Common myeloid progenitor, CD34-positive (primary cell): Measurements from ENCODE around the gene MYLK.

Experiments used
- CTCF ChIA-PET: fragments of 350-600 bp; sonication (Branson Sonifier 250); formaldehyde crosslinking; loops from one replicate; lab custom pipeline; 2021; ENCODE audit warnings: antibody characterized with exemption; lab: Charles Lee
- POLR2A ChIA-PET: fragments of 350-600 bp; sonication (Branson Sonifier 250); formaldehyde crosslinking; loops from one replicate; lab custom pipeline; 2021; ENCODE audit warnings: antibody characterized with exemption; lab: Charles Lee
- DNase-seq, 3 donors: peaks; one replicate each; pipeline versions ENCODE4 v3.0.0 to v3.0.0-alpha.2; 2013
- H3K27ac ChIP-seq, 2 experiments: 1 replicate in 1 of 2; 2 replicates in 1 of 2; pipeline ENCODE4 v1.7.0; 2013; ENCODE audit warnings: inconsistent platforms in 2 of 2, low read length in 2 of 2, mild to moderate bottlenecking in 2 of 2, low read depth in 1 of 2, moderate library complexity in 1 of 2; ENCODE audit not compliant: severe bottlenecking in 2 of 2, insufficient read depth in 1 of 2, poor library complexity in 1 of 2
- H3K27me3 ChIP-seq, 5 experiments: replicated peaks in 2 of 5; 1 replicate in 3 of 5; 2 replicates in 2 of 5; pipeline versions ENCODE4 v1.6.1 to v1.7.0; 2013; ENCODE audit warnings: low read length in 4 of 5, mild to moderate bottlenecking in 2 of 5, moderate library complexity in 2 of 5, inconsistent platforms in 1 of 5; ENCODE audit not compliant: insufficient read depth in 5 of 5, control insufficient read depth in 4 of 5
- H3K36me3 ChIP-seq, 4 experiments: 1 replicate in 2 of 4; 2 replicates in 2 of 4; pipeline versions ENCODE4 v1.6.1 to v1.7.0; 2013; ENCODE audit warnings: low read length in 3 of 4, control low read depth in 1 of 4, mild to moderate bottlenecking in 1 of 4; ENCODE audit not compliant: control insufficient read depth in 4 of 4, insufficient read depth in 4 of 4
- H3K4me1 ChIP-seq, 4 experiments: 1 replicate in 3 of 4; 2 replicates in 1 of 4; pipeline versions ENCODE4 v1.6.1 to v1.7.1; 2013; ENCODE audit warnings: low read length in 3 of 4, mild to moderate bottlenecking in 3 of 4, control low read depth in 1 of 4, inconsistent platforms in 1 of 4, moderate library complexity in 1 of 4; ENCODE audit not compliant: control insufficient read depth in 4 of 4, insufficient read depth in 4 of 4; ENCODE audit errors: control extremely low read depth in 1 of 4
- H3K4me3 ChIP-seq, 7 experiments: 1 replicate in 4 of 7; 2 replicates in 3 of 7; pipeline versions ENCODE4 v1.5.1 to v1.7.0; 2013; ENCODE audit warnings: mild to moderate bottlenecking in 7 of 7, low read length in 6 of 7, moderate library complexity in 6 of 7, inconsistent platforms in 2 of 7, low read depth in 2 of 7, control low read depth in 1 of 7; ENCODE audit not compliant: insufficient read depth in 4 of 7, control insufficient read depth in 1 of 7; ENCODE audit errors: extremely low read depth in 1 of 7
- H3K9me3 ChIP-seq, 5 experiments: 1 replicate in 4 of 5; 2 replicates in 1 of 5; pipeline versions ENCODE4 v1.6.1 to v1.7.1; 2013; ENCODE audit warnings: low read length in 4 of 5, mild to moderate bottlenecking in 2 of 5, inconsistent platforms in 1 of 5, low read depth in 1 of 5, moderate library complexity in 1 of 5; ENCODE audit not compliant: control insufficient read depth in 4 of 5, insufficient read depth in 2 of 5; ENCODE audit errors: control extremely low read depth in 1 of 5
- WGBS: methylation state at CpG from one replicate; pipeline ENCODE4 v1.1.5; 2013; ENCODE audit not compliant: insufficient coverage; 5-methylcytosine and 5-hydroxymethylcytosine counted together

Gene MYLK

DNA sequence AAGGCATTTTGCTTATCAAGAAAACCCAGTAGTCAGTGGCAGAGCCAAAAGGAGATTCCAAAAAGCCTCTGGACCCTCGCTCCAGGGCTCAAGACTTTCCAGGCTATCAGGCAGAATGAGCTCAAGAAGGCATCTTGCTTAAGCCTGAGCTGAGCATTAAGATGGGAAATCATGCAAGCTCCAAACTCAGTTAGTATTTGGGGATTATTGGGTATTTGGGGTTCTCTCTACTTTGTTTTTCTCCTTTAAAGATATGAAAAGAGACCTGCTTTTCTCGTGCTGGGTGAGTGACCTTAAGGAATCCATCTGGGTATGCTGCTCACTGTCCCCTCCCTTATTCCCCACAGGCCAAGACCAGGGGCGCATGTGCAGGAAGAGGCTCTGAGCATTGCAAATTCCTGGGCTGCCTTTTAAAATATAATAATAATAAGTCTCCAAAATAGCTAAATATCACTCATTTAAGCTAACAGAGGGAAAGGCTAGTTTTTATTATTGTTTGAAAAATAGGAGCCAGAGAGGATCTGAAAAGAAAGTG is 223.9 kb downstream of the MYLK start:
- DNase-seq: no peak
- ChIA-PET POLR2A (no interaction called here), CTCF (interaction anchor here (1.1 to 23.3 kb wide), 8 partner anchors 8 to 66 kb away, joined by 3 to 611 read pairs (median 7); no protein-coding TSS in a partner anchor)
- Histone ChIP-seq H3K36me3 (peaks cover 0 to 9% (median 2%) of the 10 kb centered on the region in 4 experiments), H3K27ac (no peak overlapping the region), H3K4me1 (peaks cover 0 to 3% (median 0%) of the 10 kb centered on the region in 4 experiments), H3K9me3 (no peaks in the 10 kb centered on the region), H3K4me3 (no peak overlapping the region), H3K27me3 (no peaks in the 10 kb centered on the region)
- WGBS: 100% methylated on average over 1 of the region's 3 CpGs

DNA sequence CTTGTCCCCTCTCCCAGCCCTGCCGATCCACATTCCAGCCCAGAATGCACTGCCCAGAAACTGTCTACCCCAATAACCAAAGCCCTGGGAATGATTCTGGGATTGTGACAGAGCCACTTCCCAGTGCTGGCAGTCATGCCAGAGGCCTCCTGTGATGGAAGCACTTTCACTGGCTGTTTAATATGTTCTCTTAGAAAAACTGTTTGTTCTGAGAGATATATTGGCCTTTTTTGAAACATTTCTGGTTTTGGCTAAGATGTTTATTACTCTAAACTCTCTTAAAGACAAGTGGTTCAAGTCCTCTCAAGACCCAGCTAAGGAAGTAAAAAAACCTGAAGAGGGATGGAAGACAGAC is 225.3 kb downstream of the MYLK start:
- ChIA-PET CTCF (interaction anchor here (1.4 to 23.3 kb wide), 3 partner anchors 9 to 44 kb away, joined by 5 to 611 read pairs (median 9); no protein-coding TSS in a partner anchor), POLR2A (interaction anchor here (0.6 kb wide), 1 partner anchor 15 kb away, joined by 4 read pairs; no protein-coding TSS in a partner anchor)
- Histone ChIP-seq H3K27me3 (no peaks in the 10 kb centered on the region), H3K4me1 (peaks cover 0 to 3% (median 0%) of the 10 kb centered on the region in 4 experiments), H3K27ac (no peak overlapping the region), H3K9me3 (no peaks in the 10 kb centered on the region), H3K36me3 (peaks cover 0 to 9% (median 2%) of the 10 kb centered on the region in 4 experiments), H3K4me3 (no peak overlapping the region)
- 83% methylated on average over 1 of the region's 1 CpG for WGBS
- no peak for DNase-seq

DNA sequence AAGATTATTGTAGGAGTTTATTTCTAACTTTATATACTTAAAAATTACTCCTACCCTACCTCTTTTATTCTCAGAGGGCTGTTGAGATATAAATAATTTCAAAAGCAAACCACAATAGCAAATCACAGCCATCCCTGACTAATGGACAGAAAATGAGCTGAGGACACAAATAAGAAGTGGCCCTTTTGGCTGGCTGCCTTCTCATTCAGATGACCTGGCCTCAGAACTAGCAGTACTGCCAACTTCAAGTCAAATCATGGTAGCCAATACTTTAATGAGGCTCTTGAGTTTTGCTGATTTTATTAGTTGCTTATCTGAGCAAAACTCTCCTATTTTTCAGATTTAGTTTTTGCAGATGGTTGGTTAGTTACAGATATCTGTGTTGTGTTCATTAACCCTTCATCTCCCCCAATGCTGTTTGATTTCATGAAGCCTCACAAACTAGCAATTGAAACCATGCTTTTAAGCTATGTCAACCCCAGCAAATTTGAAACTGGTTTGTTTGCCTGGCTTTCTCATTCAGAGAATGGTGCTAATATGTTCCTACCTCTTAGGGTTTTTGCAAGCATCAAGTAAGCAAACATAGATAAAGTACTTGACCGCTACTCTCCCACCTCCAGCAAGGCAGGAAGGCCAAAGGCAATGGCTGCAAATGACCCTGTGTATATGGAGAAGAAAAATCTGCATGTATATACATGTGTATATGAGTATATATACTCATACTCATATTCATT is 225.8 kb downstream of the MYLK start:
- Histone ChIP-seq H3K27ac (no peak overlapping the region), H3K9me3 (no peaks in the 10 kb centered on the region), H3K4me1 (peaks cover 0 to 3% (median 0%) of the 10 kb centered on the region in 4 experiments), H3K36me3 (peaks cover 0 to 9% (median 2%) of the 10 kb centered on the region in 4 experiments), H3K27me3 (no peaks in the 10 kb centered on the region), H3K4me3 (no peak overlapping the region)
- ChIA-PET CTCF (interaction anchor here (2.4 to 23.3 kb wide), 2 partner anchors 8 to 44 kb away, joined by 9 to 611 read pairs; no protein-coding TSS in a partner anchor), POLR2A (no interaction called here)
- no peak for DNase-seq
- WGBS: no CpG with 5 or more reads among the region's 1 CpG

DNA sequence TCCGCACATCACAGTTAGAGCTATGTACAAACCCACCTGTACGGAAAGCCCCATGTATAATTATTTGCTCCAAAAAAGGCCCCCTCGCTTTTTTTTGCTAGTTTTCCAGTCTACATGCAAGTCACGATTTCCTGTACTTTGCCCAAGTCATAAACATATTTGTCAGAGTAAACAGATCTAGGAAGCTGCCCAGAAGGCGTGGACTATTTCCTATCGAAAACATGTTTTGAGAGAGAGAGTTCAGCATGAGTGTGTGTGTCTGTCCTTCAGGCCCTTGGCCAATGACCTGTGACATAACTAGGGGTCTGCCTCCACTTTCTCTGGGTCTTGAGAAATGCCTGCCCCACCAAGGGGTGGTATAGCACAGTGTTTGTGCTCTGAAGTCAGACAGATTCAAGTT is 226.6 kb downstream of the MYLK start:
- Histone ChIP-seq H3K27me3 (no peaks in the 10 kb centered on the region), H3K27ac (no peak overlapping the region), H3K4me1 (peaks cover 0 to 5% (median 2%) of the 10 kb centered on the region in 4 experiments), H3K9me3 (no peaks in the 10 kb centered on the region), H3K4me3 (no peak overlapping the region), H3K36me3 (peaks cover 0 to 9% (median 2%) of the 10 kb centered on the region in 4 experiments)
- peak in 1 of 3 donors; percentile 14 for DNase-seq
- ChIA-PET POLR2A (no interaction called here), CTCF (interaction anchor here (23.3 kb wide), 1 partner anchor 45 kb away, joined by 611 read pairs; no protein-coding TSS in a partner anchor)
- 76% methylated on average over 6 of the region's 6 CpGs for WGBS

DNA sequence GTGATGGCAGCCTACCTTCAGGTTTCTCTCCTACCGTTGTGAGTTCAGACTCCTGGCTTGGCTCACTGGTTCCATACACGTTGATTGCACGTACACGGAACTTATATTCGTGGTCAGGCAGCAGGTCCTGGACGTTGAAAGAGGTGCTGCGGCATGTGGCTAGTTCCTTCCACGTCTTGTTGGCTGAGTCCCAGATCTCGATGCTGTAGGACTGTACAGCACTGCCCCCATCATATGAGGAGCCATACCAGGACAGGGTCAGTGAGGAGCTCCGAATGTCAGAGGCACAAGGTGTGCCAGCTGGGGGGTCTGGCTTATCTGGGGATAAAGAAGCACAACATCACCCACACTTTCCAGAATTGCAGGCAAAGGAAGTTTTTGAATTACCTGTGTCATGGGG is 227.0 kb downstream of the MYLK start:
- POLR2A ChIA-PET: no interaction called here
- 81% methylated on average over 9 of the region's 10 CpGs for WGBS
- no peak for DNase-seq
- CTCF ChIA-PET: interaction anchor here (5.9 to 23.3 kb wide), 2 partner anchors 15 to 45 kb away, joined by 68 to 611 read pairs; no protein-coding TSS in a partner anchor
- Histone ChIP-seq H3K27me3 (no peaks in the 10 kb centered on the region), H3K4me1 (peaks cover 0 to 5% (median 2%) of the 10 kb centered on the region in 4 experiments), H3K36me3 (peaks cover 0 to 9% (median 2%) of the 10 kb centered on the region in 4 experiments), H3K9me3 (no peaks in the 10 kb centered on the region), H3K27ac (no peak overlapping the region), H3K4me3 (no peak overlapping the region)

DNA sequence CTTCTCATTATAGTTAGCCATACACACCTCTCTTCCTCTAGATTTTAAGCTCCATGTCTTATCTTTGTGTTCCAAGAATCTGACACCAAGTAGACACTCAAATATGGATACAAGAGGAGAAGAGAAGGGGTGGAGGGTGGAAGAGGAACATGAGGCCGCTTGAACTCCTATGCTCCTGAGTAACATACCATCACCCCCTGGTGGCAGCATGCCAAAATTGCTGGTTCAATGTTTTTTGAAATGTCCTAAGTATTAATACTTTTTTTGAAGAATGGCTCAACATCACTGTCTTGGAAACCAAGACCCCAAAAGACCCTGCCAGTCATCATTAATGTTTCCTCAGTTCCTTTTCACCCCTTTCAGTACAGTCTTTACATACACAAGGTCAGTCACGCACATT is 227.4 kb downstream of the MYLK start:
- Histone ChIP-seq H3K36me3 (peaks cover 0 to 9% (median 2%) of the 10 kb centered on the region in 4 experiments), H3K9me3 (no peaks in the 10 kb centered on the region), H3K4me1 (peaks cover 0 to 5% (median 2%) of the 10 kb centered on the region in 4 experiments), H3K27ac (no peak overlapping the region), H3K4me3 (no peak overlapping the region), H3K27me3 (no peaks in the 10 kb centered on the region)
- CTCF ChIA-PET: interaction anchor here (0.6 to 23.3 kb wide), 4 partner anchors 10 to 408 kb away, joined by 3 to 611 read pairs (median 36); no protein-coding TSS in a partner anchor
- 90% methylated on average over 1 of the region's 2 CpGs for WGBS
- DNase-seq: peak in 2 of 3 donors; percentile 22 to 40
- POLR2A ChIA-PET: no interaction called here
